GM21381 (cell line): ENCODE results near the gene IMPACT.

Experiments used
- ATAC-seq: cut with Tn5 transposase; IDR thresholded peaks from one replicate; pipeline ENCODE4 v1.9.1; 2021; ENCODE audit warnings: mild to moderate bottlenecking, moderate library complexity; ENCODE audit not compliant: unreplicated experiment

IMPACT gene

GRCh38 chr18:24421831-24422230, 4.6 kb upstream of the IMPACT start:
- no peak for ATAC-seq

GRCh38 chr18:24426073-24426397, 435 bp upstream of the IMPACT start:
- ATAC-seq = no peak

- no peak for ATAC-seq
These were observed 1.0 kb downstream of the IMPACT start for GRCh38 chr18:24427484-24427883.

GRCh38 chr18:24428709-24429108, 2.2 kb downstream of the IMPACT start:
- ATAC-seq = no peak

GRCh38 chr18:24429188-24429587, 2.7 kb downstream of the IMPACT start:
- ATAC-seq = no peak

- no peak for ATAC-seq
These were observed 6.1 kb downstream of the IMPACT start for GRCh38 chr18:24432618-24433017.

- no peak for ATAC-seq
These were observed 10.5 kb downstream of the IMPACT start for GRCh38 chr18:24436939-24437338.

- ATAC-seq = peak; percentile 65
These were observed 17.4 kb downstream of the IMPACT start for GRCh38 chr18:24443870-24444269.

GRCh38 chr18:24446453-24446852, 20.0 kb downstream of the IMPACT start:
- ATAC-seq = peak; percentile 60

GRCh38 chr18:24446953-24447538, 20.6 kb downstream of the IMPACT start:
- ATAC-seq = no peak

- no peak for ATAC-seq
These were observed 21.5 kb downstream of the IMPACT start for GRCh38 chr18:24447961-24448360.

- peak; percentile 87 for ATAC-seq
These were observed 30.1 kb downstream of the IMPACT start for GRCh38 chr18:24456549-24456948.

GRCh38 chr18:24459772-24460171, 33.3 kb downstream of the IMPACT start:
- ATAC-seq = no peak

- no peak for ATAC-seq
These were observed 33.9 kb downstream of the IMPACT start, which contains the start of gene HRH4 for GRCh38 chr18:24460388-24460787. TSS of gene HRH4 (plus strand) at chr18:24460637. CDS start at chr18:24460729, 92 bp downstream.

- no peak for ATAC-seq
These were observed 35.5 kb downstream of the IMPACT start for GRCh38 chr18:24461996-24462395.

- ATAC-seq = no peak
These were observed 36.6 kb downstream of the IMPACT start for GRCh38 chr18:24462838-24463775.

- ATAC-seq = no peak
These were observed 39.0 kb downstream of the IMPACT start for GRCh38 chr18:24465486-24465885.

- ATAC-seq = no peak
These were observed 40.3 kb downstream of the IMPACT start for GRCh38 chr18:24466771-24467170.

GRCh38 chr18:24470022-24470618, 43.6 kb downstream of the IMPACT start:
- ATAC-seq = no peak

GRCh38 chr18:24470805-24471204, 44.3 kb downstream of the IMPACT start:
- no peak for ATAC-seq

GRCh38 chr18:24472591-24472990, 46.1 kb downstream of the IMPACT start:
- ATAC-seq = no peak

- no peak for ATAC-seq
These were observed 47.9 kb downstream of the IMPACT start for GRCh38 chr18:24474406-24474805.
